ENCODE results near the gene ADIRF.

The ADIRF gene

GRCh38 chr10:86955501-86956194, 12.6 kb upstream of the ADIRF start:
- no peak for DNase-seq (ENCODE audit: extremely low read depth, insufficient read length)
- TF ChIP-seq CTCF (IDR thresholded peaks at IDR 0.05; ENCODE audit: insufficient read depth, low read length, poor library complexity, severe bottlenecking), result no peak
- no peaks in the 10 kb centered on the region for H3K36me3 ChIP-seq (ENCODE audit: control insufficient read depth, insufficient read depth, low read length)
- no peaks in the 10 kb centered on the region; the same call in 1 of the 2 replicates for H3K27me3 ChIP-seq (replicated peaks; ENCODE audit: control insufficient read depth, insufficient read depth, low read length)
- no peak overlapping the region for H3K4me3 ChIP-seq (replicated peaks; ENCODE audit: low read depth, low read length)

GRCh38 chr10:86956195-86956847, 12.0 kb upstream of the ADIRF start:
- H3K36me3 ChIP-seq (ENCODE audit: control insufficient read depth, insufficient read depth, low read length), result no peaks in the 10 kb centered on the region
- no peak for TF ChIP-seq CTCF (IDR thresholded peaks at IDR 0.05; ENCODE audit: insufficient read depth, low read length, poor library complexity, severe bottlenecking)
- H3K4me3 ChIP-seq (replicated peaks; ENCODE audit: low read depth, low read length), result no peak overlapping the region
- DNase-seq (ENCODE audit: extremely low read depth, insufficient read length), result no peak
- H3K27me3 ChIP-seq (replicated peaks; ENCODE audit: control insufficient read depth, insufficient read depth, low read length), result no peaks in the 10 kb centered on the region; the same call in 1 of the 2 replicates

- no peak for TF ChIP-seq CTCF (IDR thresholded peaks at IDR 0.05; ENCODE audit: insufficient read depth, low read length, poor library complexity, severe bottlenecking)
- DNase-seq (ENCODE audit: extremely low read depth, insufficient read length), result no peak
- no peak overlapping the region for H3K4me3 ChIP-seq (replicated peaks; ENCODE audit: low read depth, low read length)
- H3K27me3 ChIP-seq (replicated peaks; ENCODE audit: control insufficient read depth, insufficient read depth, low read length), result no peaks in the 10 kb centered on the region; the same call in 1 of the 2 replicates
- H3K36me3 ChIP-seq (ENCODE audit: control insufficient read depth, insufficient read depth, low read length), result no peaks in the 10 kb centered on the region
Observed at GRCh38 chr10:86956848-86957448, 11.3 kb upstream of the ADIRF start.

GRCh38 chr10:86957471-86958115, 10.7 kb upstream of the ADIRF start, which contains the start of gene MMRN2:
TSS of gene MMRN2 (minus strand) at chr10:86957615. CDS start at chr10:86957541, 74 bp downstream.
- Histone ChIP-seq H3K4me3 (replicated peaks; ENCODE audit: low read depth, low read length) (no peak within 1 kb of the TSS), H3K27me3 (replicated peaks; ENCODE audit: control insufficient read depth, insufficient read depth, low read length) (no peaks in the 10 kb centered on the region; the same call in 1 of the 2 replicates)

More at GRCh38 chr10:86957471-86958115, 10.7 kb upstream of the ADIRF start, which contains the start of gene MMRN2:
- DNase-seq (ENCODE audit: extremely low read depth, insufficient read length), result no peak
- no peaks in the 10 kb centered on the region for H3K36me3 ChIP-seq (ENCODE audit: control insufficient read depth, insufficient read depth, low read length)
- TF ChIP-seq CTCF (IDR thresholded peaks at IDR 0.05; ENCODE audit: insufficient read depth, low read length, poor library complexity, severe bottlenecking), result no peak

All from GM06990 (cell line).